Islet of Langerhans (tissue), 1 donor: Measurements from ENCODE around the gene TMEM132A.

Experiments used
- FAIRE-seq: peaks from one replicate; lab custom pipeline; 2011; peaks lifted over from hg19 to GRCh38; lab: Jason Lieb, UNC

The TMEM132A gene, protein sequence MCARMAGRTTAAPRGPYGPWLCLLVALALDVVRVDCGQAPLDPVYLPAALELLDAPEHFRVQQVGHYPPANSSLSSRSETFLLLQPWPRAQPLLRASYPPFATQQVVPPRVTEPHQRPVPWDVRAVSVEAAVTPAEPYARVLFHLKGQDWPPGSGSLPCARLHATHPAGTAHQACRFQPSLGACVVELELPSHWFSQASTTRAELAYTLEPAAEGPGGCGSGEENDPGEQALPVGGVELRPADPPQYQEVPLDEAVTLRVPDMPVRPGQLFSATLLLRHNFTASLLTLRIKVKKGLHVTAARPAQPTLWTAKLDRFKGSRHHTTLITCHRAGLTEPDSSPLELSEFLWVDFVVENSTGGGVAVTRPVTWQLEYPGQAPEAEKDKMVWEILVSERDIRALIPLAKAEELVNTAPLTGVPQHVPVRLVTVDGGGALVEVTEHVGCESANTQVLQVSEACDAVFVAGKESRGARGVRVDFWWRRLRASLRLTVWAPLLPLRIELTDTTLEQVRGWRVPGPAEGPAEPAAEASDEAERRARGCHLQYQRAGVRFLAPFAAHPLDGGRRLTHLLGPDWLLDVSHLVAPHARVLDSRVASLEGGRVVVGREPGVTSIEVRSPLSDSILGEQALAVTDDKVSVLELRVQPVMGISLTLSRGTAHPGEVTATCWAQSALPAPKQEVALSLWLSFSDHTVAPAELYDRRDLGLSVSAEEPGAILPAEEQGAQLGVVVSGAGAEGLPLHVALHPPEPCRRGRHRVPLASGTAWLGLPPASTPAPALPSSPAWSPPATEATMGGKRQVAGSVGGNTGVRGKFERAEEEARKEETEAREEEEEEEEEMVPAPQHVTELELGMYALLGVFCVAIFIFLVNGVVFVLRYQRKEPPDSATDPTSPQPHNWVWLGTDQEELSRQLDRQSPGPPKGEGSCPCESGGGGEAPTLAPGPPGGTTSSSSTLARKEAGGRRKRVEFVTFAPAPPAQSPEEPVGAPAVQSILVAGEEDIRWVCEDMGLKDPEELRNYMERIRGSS

DNA sequence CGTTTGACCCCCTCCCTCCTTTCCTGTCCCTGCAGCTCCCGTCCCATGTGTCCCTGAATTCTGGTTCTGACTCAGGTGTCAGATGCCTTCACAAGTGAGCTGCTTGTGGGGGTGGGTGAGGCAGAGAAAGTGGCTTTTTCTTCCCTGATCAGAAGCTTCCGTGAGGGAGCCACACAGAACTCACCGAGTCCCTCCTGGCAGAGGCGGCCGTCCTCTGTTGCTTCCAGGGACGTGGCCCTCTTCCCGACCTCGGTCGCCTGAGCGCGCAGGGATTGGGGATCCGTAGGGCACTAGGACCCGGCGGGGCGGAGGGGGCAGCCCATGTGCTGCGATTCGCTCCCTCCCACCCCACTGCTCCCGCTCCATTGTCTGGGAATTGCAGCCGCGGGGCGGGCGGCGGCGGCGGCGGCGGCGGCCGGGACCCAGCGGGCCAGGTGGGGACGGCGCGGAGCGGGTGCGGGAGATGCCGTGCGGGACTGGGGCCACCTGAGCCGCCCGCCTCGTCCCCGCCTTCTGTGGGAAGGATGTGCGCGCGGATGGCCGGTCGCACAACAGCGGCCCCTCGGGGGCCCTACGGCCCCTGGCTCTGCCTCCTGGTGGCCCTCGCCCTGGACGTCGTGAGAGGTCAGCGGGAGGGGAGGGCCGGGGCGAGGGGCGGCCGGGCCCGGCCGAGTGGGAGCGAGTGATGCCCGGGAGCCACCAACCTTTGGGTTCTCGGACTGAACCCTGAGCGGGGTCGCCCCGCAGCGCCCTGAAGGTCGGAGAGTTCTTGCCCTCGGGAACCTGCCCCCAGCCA, at the start of gene TMEM132A:
TSS of gene TMEM132A (plus strand) at position 351 of the 796 bp plus-strand sequence. CDS start at position 525, 174 bp downstream.
- FAIRE-seq, result no peak

DNA sequence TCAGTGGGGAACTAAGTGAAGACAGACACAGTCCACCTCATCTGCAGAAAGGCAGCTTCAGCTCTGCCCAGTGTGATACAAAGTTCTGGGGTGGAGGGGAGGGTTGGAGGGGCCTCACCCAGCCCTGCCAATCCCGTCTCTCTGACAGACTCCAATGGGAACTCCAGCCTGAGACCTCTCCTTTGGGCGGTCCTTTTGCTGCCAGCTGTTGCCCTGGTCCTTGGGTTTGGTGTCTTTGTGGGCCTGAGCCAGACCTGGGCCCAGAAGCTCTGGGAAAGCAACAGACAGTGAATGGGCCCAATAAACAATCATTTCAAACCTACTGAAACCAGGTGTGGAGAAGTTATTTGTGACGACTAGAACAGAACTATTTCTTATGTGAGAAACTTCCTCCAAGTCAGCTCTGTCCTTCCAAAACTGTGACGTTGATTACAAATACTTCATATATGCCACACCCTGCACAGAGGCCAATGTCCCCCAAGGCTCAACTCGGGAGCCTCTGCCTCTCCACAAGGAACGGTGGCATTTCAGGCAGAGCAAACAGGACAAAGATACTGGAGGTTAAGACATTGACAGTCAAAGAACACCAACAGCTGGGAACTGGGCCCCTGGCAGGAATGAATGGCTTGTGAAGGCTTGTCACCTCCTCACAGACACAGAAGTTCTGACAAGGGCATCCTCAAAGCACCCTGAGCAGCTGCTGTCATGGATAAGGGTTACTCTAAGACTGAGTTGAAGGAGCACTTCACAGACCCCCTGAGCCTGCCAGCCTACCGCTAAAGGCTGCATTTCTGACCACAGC, 48.7 kb upstream of the TMEM132A start:
- no peak for FAIRE-seq

DNA sequence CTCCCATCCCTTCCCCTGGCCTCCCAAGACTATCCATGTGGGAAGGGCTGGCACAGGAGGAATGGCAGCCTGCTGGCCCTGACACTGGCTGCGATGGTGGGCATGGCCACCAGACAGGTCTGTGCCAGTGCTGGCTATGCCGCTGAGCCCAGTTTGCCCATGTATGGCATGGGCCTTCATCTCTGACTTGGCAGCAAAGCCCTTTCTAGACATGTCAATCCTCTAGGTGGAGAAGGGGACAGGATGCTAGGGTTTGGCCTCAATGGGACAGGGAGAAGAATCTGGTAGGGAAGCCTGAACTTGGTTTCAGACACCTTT, 48.1 kb upstream of the TMEM132A start:
- no peak for FAIRE-seq

DNA sequence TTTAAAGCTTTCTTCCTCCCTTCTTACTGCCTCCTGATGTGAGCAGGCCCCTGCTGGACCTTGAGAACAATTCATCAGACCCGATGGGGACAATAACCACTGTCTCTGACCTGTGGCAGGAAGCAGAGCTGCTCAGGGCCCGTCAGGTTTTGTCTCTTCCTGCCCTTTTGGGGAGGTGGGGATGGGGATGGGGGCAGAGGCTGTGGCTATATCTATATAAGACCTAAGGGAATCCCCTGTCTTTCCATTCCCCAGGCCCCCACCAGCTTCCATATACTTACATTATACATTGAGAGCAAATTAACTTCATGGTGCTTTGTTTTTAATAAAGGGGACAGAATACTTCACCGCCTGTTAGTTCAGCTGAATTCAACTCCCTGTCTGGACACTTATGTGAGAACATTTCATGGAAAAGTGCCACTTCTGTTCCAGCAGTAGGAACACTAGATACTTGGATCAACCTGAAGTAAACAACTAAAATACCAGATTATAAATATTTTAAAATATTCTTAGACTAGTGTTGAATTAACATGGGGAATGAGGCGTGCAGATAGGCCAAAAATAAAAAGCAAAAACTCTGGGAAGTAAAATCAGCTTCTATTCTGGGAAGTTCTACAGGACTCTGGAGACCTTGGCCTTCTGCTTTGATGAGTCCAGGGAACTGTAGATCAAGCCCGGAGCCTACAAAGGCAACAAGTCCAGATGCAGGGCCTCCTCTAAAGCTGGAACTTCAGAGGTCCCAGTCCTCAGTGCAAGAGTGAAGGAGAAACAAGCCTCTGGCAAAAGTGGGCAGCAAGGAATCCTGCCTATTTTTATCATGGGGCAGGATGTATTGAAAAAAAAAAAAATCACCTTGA, 45.8 kb upstream of the TMEM132A start:
- peak; percentile 45 for FAIRE-seq

DNA sequence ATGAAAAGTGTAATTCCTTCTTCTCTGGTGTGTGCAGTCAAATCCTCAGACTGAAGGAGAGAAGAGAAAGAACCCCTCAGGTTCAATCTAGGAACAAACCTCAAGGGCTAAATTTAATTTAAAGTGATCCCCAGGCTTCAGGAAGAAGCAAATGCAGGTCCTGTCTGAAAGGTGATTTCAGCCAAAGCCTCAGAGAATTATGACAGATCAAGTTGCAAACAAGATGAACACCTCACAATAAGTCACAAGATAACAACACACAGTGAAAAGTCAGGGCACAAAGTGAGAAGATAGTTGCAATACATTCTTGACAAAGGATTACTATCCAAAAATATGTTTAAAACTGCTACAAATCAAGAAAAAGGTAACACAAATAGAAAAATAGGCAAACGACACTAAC, 45.2 kb upstream of the TMEM132A start:
- no peak for FAIRE-seq

DNA sequence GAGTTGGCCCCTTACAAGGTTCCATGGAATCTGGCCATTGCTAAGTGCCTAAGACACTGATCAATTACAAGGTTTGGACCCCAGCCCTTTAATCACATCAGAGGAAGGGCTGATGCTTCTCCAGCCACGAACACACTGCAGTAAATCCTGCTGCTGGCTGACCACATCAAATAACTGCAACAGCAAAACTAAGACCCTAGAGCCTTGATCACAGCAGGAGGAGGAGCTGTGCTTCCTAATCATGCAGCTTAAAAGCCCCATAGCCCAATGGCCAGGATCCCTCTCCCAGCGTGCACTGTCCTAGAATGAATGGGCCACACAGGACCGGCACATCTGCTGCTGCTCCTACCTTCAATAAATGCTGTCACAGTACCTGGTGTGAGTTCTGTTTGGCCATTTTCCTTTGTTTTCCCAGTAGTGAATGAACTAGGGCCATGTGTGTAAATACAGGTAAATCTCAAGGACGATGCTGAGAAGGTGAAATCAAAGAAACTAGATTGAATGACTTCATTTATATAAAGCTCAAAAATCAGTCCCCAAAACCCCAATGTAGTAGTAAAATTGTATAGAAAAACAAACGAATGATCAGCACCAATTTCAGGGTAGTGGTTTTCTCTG, 44.2 kb upstream of the TMEM132A start:
- FAIRE-seq, result no peak

DNA sequence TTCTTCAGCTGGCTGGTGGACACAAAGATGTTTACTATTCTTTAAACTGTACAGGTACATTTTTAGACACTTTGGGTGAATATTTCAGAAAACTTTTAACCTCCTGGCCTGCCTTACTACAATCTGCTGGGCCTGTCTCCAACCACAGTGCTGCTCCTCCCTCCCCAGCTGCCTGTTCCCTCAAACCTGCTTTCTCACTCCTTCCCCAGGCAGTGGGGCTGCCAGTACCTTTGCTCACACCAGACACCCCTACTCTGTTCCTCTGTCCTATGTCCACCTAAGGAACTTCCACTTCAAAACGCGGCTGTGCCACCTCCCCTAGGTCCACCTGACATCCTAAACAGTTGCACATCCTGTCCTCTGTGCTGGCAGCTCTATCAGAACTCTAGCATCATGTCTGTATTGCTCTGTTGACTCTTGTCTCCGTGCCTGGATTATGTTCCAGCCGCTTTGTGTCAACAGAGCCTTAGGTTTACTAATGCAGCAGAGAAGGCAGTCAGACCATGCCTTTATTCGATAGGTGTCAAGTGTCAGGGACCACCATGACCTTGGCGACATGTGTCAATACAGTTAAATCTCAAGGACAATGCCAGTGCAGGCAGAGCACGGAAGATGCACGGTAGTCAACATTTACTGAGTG, 43.5 kb upstream of the TMEM132A start:
- no peak for FAIRE-seq

DNA sequence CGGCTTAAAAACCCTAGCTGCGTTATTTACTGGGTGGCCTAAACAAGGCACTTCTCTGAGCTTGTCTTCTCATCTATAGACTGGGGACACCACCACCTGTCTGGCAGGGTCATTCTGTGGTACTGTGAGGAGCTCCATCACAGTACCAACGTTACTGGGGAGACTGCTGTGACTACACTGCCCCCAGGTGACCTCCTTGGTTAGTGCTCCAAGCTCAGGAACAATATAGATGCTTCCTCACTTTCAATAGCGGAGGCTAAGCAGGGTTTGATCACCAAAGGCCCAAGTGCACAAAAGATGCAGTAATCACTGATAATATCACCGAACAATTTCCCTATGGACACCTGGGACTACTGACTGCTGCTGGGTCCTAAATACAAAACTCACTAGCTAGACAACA, 36.7 kb upstream of the TMEM132A start:
- no peak for FAIRE-seq

DNA sequence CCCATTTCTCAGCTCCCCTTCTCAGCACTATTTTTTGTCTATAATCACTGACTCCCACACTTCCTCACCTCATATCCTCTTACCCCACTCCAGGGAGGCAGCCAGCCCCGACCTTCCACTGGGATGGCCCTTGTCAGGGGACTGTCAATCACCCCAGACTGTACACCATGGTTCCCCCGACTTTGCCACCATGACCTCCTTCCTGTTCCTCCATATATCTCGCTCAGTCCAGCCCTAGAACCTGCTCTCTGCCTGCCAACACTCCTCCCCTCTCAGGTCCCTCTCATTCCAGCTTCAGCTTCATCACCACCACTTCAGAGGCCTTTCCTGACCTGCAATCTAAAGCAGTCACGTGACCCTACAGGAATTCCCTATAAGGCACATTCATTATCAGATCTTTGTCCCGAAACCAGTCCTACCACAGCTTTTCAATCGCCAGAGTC, 34.4 kb upstream of the TMEM132A start:
- FAIRE-seq, result no peak

DNA sequence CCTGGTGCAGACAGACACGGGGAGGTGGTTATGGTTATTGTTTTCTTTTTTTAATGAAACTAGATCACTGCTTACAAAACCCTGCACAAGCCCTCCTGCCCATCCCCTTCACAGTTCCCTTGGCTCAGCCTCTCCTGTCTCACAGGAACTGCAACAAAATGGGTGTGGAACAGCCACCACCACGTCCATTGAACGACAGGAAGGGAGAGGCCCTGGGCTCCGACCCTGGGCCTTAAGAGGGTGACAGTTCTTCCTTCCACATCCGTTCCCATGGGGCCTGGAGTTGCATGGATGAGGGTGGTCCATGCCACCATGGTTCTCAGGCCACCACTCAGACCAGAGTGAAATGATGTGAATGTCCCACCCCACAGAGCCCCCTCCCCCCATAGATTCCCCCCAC, 33.6 kb upstream of the TMEM132A start:
- no peak for FAIRE-seq

DNA sequence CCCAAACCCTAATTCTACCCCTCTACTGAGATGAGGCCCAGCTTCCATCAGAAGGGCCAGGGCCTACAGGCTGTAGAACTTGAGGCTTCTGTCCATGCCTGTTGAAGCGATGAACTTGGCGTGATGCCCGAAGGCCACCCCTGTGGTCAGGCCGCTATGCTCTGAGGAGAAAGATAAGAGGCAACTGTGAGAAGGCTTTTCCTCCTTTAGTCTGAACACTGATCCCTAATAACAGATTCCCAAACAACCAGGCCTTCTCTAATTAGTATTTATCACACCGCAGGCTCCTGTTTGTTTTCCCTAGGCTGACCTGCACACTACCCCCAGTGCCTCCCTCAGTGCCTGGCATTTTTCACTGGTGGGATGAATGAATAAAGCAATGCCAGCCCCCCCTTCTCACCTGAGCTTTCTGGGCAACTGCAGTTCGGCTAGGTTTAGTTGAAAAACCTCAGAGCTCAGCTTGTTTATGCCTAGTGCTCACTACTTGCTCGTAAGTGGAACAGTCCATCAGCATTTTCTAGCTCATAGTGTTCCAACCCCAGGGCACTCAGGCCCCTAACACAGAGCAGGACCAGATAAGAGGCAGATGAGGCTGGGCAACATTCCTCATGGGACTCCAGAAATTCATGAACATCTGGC, 33.0 kb upstream of the TMEM132A start:
- no peak for FAIRE-seq

DNA sequence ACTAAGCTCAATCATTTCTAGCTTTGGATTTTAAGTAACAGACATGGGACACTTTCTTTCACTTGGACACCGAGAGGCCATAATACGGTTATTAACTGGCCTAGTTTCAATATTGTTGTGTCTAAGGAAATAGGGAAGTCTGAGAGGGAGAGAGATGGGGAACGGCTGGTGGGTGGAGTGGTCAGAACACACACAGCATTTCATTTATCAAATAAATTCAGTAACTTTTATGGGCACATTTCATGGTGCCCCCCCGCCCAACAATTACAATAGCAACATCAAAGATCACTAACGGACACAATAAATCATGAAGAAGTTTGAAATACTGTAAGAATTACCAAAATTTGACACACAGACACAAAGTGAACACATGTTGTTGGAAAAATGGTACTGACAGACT, 28.6 kb upstream of the TMEM132A start:
- FAIRE-seq, result no peak

DNA sequence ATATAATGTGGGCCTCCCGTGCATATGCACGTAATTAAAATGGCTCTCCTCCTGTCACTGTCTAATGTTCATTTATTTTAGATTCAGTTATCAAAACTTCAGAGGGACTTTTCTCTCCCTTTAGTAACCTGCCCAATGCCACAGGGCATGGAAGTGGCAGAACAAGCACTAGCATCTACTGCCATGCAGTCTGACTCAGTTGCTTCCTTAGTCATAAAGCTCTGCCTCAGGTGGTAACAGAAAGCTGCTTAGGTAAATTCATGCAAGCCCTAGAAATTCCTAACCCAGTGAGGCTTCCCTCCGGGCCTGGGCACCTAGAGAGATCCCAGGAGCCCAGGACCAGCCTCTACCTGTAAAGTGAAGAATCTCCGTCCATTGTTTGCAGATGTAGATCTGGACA, 26.8 kb upstream of the TMEM132A start:
- FAIRE-seq, result no peak

DNA sequence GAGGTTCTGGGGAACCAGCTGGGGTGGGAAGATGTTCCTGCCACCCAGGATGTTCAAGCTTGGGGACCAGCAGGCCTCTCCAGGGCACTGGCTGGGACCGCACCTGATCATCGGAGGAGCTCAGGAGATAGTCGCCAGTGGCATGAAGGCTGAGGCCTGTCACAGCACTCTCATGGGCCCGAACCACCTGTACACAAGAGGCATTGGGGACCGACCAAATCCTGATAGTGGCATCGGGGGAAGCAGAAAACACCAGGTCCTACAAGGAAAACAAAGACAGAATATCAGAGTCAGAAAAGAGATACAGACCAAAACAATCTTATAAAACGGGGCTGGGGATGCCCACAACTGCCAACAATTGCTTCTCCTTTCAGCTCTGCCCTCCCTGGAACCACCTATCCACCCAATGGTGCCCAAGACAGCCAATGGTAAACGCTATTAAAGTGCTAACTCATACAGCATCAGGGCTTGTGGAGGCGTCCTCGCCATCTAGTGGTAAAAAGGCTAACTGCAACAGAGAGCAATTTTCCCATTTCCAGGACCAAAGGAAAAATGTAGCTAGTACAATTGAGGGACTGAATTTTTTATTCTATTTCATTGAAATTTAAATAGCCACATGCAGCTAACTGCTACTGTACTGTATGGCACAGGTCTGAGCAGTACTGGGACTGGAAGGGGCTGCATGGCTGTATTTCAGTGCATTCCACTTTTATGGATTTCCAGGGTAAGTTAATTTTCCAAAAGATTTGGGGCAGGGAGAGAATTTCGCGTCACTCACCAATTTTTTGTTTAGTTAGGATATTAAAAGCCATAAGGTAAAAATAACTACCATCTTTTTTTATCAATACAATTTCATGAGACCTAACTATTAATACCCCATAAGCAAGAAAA, 25.0 kb upstream of the TMEM132A start:
- peak; percentile 53 for FAIRE-seq

DNA sequence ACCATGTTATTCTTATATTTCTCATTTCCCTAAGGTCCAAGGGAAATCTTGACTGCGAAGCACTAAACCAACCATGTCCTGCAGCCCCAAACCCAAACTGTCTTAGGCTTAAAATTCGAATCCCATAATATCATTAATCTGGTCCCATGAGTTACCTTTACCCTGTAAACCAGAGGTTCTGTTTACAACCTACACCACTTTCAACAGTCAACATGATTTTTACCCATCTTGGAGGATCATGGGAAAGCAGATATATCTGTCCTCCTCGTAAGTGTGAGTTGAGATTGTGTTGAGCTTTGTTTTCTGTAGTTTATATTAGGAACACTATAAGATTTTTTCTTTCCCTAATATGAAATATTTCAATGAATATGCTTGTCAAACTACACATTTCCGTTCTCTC, 24.3 kb upstream of the TMEM132A start:
- FAIRE-seq, result no peak

DNA sequence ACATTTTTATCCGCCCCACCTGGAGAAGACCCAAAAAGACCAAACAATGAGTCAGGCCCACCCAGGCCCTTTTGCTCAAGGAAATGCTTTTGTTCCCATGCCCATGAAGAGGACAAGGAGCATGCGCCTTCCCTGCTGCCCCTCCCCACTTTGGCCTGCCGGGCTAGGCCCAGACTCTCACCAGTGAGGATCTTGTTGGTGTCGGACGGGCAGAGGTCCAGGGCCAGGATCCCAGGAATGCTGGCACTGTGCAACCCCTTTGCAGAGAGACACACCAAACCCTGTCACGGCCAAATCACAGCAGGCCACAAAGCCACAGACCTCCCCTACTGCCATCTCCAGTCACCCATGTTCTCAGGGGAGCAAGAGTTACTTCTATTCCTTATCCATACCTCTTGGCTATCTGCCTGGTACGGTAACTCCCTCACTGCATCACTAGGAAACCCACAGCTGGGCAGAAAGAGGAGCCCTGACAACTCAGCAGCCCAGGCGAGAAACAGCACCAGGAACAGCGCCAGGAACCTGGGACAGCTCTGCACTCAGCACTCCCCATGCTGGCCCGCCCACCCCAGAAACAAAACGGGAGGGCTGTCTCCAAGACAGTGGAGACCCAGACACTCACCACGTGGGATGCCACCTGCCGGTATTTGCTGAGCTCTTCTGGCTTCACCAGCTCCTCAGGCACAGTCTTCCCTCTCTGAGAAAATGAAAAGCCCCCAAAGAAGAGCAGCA, 23.4 kb upstream of the TMEM132A start:
- FAIRE-seq, result no peak

DNA sequence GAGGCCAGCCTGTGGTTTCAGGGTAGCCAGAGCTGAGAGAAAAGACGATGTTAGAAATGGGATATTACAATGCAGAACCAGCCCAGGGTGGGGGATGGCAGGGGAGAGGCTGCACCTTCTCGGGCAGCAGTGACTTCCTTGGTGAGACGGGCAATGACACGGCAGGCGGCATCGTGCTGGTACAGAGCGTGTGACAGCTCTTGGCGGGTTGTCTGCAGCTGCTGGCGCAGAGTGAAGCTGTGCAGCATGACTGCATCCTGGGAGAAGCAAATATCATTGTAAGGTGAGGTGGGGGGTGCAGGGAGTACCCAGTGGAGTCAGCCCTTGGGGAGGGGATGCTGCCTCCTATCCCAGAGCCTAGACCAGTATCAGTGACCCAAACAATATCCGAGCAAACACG, 21.6 kb upstream of the TMEM132A start:
- no peak for FAIRE-seq
